HPDE6-E6E7 (cell line): ENCODE measurements around the gene CHST14.

Experiments used
- DNase-seq: peaks from one replicate; pipeline ENCODE4 v3.0.0; 2011; ENCODE audit warnings: missing footprints; ENCODE audit errors: extremely low spot score

Gene CHST14

GRCh38 chr15:40489274-40490175, 18.7 kb downstream of the CHST14 start:
- DNase-seq, result no peak

- DNase-seq, result no peak
Measured at GRCh38 chr15:40493089-40493840, 22.5 kb downstream of the CHST14 start.

GRCh38 chr15:40495516-40495915, 24.7 kb downstream of the CHST14 start:
- no peak for DNase-seq

DNA sequence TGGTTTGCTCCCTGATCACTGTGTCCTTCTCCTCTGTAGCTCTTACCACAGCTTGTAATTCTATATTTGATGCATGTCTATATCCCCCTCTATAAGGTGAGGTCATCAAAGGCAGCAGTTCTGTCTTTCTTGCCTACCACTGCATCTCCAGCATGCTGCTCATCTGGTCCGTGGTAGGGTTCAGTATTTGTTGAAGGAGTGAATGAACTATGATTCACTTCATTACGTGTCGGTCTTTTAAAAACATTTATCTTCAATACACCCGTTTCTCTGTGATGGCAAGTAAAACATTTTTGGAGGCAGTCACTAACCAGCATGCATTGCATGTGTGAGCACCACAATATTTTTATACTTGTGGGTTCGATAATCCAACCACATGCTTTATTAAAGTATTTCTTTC, 27.6 kb downstream of the CHST14 start:
- no peak for DNase-seq

- DNase-seq, result no peak
Measured at GRCh38 chr15:40498891-40499290, 28.1 kb downstream of the CHST14 start.

GRCh38 chr15:40499931-40500330, 29.1 kb downstream of the CHST14 start:
- no peak for DNase-seq

GRCh38 chr15:40500568-40501330, 30.0 kb downstream of the CHST14 start:
- no peak for DNase-seq

DNA sequence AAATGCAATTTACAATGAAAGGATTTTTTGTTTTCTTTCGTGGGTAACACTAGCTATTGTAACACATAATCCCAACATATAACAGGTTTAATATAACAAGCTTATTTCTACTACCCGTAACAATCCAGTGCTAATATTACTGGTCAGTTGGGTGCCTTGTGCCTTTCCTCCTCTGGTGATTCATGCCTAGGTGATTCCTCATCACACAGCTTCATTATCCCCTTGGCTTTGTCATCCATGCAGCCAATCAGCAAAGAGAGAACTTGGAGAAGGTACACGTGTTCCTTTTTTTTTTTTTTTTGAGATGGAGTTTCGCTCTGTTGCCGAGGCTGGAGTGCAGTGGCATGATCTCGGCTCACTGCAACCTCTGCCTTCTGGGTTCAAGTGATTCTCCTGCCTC, 30.7 kb downstream of the CHST14 start:
- peak; percentile 75 for DNase-seq

GRCh38 chr15:40506964-40507571, 36.3 kb downstream of the CHST14 start:
- peak; percentile 83 for DNase-seq

- no peak for DNase-seq
Measured at GRCh38 chr15:40508216-40508615, 37.4 kb downstream of the CHST14 start.

DNA sequence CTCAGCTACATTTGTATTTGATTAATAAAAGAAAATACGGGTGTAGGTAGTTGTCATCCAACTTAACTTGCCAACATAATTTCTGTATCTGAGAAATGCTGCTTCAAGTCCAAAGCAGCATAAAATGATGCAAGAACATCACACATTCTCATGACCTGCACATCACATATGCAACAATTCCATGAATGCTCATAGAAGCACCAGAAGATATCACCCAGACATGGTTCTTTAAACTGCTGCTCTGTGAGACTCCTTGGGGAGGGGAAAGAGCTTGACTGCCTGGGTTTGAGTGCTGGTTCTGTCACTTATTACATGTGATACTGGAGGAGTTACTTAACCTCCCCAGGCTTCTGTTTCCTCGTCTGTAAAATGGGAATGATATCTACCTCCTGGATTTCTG, 39.4 kb downstream of the CHST14 start:
- DNase-seq, result no peak

DNA sequence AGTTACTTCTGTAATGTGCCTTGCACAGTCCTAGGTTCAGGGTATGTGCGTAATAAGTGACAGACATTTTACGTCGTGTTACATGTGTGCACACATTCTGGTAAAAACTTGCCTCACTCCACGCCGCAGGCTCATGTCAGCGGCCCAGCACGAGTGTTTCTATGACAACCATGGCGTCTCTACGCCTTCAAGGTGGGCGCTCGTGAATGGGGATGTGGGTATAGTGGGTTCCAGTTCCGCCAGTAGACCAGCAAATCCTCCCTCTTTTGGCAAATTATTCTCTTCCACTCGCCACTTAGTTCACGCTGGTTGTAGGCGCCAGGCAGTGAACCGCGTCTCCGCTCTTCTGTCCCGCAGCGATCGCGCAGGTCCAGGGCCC, 40.3 kb downstream of the CHST14 start:
- DNase-seq, result no peak

DNA sequence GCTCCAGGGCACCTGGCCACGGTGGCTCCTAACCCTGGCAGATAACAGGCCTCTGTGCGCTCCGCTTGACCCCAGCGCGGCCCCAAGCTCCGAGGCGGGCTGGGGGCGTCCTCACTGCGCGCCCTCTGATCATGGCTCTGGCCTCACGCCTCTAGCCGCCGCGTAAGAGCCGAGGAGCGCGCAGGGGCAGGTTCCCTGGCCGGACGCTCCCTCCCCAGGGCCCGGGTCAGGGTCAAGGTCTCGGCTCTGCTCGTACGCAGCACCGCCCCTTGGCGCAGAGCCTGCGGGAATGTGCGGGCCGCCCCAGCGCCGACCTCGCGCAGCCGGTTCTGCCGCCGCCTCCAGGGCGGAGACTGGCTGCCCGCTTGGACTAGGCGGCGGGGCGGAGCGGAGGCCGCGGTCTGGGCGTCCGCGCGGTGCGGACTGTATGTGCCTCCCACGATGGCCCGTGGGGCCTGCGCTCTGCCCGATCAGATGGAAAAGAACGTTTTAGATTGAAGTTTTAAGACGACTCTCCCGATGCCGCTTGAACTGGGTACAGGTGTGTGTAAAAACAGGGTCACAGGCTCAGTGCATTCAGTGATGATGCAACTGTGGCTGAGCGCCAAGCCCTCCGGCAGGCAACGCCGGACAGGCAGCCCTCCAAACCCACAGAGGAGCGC, 40.8 kb downstream of the CHST14 start:
- peak; percentile 76 for DNase-seq

GRCh38 chr15:40512440-40512839, 41.7 kb downstream of the CHST14 start:
- no peak for DNase-seq

DNA sequence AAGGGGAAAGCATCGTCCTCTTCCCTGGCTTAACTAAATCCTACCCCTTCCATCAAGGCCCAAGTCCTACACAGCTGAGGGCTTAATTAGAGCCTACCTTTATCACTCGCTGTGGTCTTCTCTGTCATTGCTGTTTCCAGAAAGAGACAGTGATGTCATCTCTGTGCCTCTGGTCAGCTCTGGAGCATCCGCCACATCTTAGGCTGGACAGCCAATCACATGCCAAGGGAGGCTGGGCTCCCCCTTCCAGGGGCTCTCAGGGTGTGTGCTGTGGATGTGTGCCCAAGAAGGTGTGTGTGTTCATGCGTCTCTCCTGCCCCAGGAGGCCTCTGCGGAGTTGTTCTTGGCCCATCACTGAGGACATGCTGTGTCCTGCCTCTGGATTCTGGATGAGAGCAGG, 42.8 kb downstream of the CHST14 start:
- DNase-seq, result no peak

DNA sequence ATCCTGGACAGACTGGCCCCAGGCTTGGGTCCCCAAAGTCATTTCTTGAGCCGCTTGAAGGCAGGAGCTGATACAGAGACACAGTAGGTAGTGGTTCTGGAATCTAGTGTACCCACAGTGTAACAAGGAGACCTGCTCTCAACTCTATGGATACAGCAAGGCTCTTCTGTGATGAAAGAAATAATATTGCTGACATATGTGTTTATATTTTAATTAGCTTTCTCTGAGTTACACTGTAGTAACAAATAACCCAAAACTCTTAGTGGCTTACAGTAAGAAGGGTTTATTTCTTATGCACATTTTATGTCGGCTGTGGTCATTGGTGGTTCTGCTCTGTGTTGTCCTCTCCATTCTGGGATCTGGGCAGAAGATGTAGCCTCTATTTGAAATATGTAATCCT, 45.5 kb downstream of the CHST14 start:
- no peak for DNase-seq
